ENCODE data around the gene EPS8L1.
"Not testable (repeated sequence)": the region's sequence is repeated elsewhere in the genome, so short reads cannot be mapped to it uniquely, and the experiment has no call there.

EPS8L1 gene

GRCh38 chr19:55053735-55054134 lies 21.9 kb upstream of the EPS8L1 start:
- TF ChIP-seq CTCF (IDR thresholded peaks at IDR 0.05; ENCODE audit: low read depth, low read length, missing control alignments) = no peak
- no peak for DNase-seq (ENCODE audit: low read depth)
- no peak overlapping the region for H3K4me3 ChIP-seq (ENCODE audit: low read depth, low read length)

GRCh38 chr19:55056827-55057226 lies 18.8 kb upstream of the EPS8L1 start:
- no peak for TF ChIP-seq CTCF (IDR thresholded peaks at IDR 0.05; ENCODE audit: low read depth, low read length, missing control alignments)
- H3K4me3 ChIP-seq (ENCODE audit: low read depth, low read length) = no peak overlapping the region
- no peak for DNase-seq (ENCODE audit: low read depth)

- no peak for TF ChIP-seq CTCF (IDR thresholded peaks at IDR 0.05; ENCODE audit: low read depth, low read length, missing control alignments)
- no peak overlapping the region for H3K4me3 ChIP-seq (ENCODE audit: low read depth, low read length)
- DNase-seq (ENCODE audit: low read depth) = no peak
Measured at GRCh38 chr19:55058781-55059610, 16.7 kb upstream of the EPS8L1 start.

- DNase-seq (ENCODE audit: low read depth); H3K4me3 ChIP-seq (ENCODE audit: low read depth, low read length): not testable (repeated sequence)
Measured at GRCh38 chr19:55060287-55060686, 15.4 kb upstream of the EPS8L1 start.

GRCh38 chr19:55062735-55063491 lies 12.8 kb upstream of the EPS8L1 start, which contains the start of gene RDH13:
Gene RDH13 (minus strand): TSS chr19:55063148. CDS start chr19:55063032, 116 bp downstream.
- peak within 1 kb of the TSS; percentile 96 for H3K4me3 ChIP-seq (ENCODE audit: low read depth, low read length)
- no peak for TF ChIP-seq CTCF (IDR thresholded peaks at IDR 0.05; ENCODE audit: low read depth, low read length, missing control alignments)
- DNase-seq (ENCODE audit: low read depth) = peak; percentile 90

- TF ChIP-seq CTCF (IDR thresholded peaks at IDR 0.05; ENCODE audit: low read depth, low read length, missing control alignments) = no peak
- no peak overlapping the region for H3K4me3 ChIP-seq (ENCODE audit: low read depth, low read length)
- no peak for DNase-seq (ENCODE audit: low read depth)
Measured at GRCh38 chr19:55063492-55063843, 12.2 kb upstream of the EPS8L1 start.

DNA sequence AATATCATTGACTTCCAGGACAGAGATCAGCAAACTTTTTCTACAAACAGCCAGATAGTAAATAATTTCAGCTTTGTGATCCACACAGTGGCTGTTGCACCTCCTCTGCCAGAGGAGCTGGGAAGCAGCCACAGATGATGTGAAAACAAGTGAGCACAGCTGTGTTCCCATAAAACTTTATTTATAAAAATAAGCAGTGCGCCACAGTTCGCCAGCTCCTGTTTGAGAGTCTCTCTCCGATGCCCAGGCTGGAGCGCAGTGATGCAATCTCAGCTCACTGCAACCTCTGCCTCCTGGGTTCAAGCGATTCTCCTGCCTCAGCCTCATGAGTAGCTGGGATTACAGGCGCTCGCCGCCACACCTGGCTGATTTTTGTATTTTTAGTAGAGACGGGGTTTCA lies 10.2 kb upstream of the EPS8L1 start:
- DNase-seq (ENCODE audit: low read depth); H3K4me3 ChIP-seq (ENCODE audit: low read depth, low read length): not testable (repeated sequence)

Measured in GM12864 (cell line).